ENCODE results near the gene DPP8. TPM values are rescaled to one million over a fixed set of nuclear protein-coding genes. Genes with fewer than 3 reads are reported as not detected.
"Not testable (repeated sequence)": the region's sequence is repeated elsewhere in the genome, so short reads cannot be mapped to it uniquely, and the experiment has no call there.

DPP8 gene
- polyA plus RNA-seq, 1 of the 3 experiments (the other 2 are of a cell fraction) = 14.1 TPM

DNA sequence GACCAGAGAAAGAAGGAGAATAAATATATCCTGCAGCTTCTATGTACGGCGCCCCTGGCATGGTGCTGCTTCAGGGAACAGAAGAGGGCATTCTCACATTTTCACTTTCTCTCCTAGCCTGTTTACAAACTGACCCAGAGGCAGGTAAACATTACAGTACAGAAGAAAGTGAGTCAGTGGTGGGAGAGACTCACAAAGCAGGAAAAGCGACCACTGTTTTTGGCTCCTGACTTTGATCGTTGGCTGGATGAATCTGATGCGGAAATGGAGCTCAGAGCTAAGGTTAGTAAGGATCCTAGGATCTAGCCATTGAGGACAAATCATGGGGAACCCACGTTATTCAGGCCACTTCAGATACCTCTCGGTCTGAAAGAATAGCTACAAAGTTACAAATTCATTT is 39.1 kb upstream of the DPP8 start:
- CTCF ChIA-PET = no interaction called here
- no peaks in the 10 kb centered on the region for H3K9me2 ChIP-seq
- no peaks in the 10 kb centered on the region for H3K27me3 ChIP-seq (ENCODE audit: insufficient read depth)
- no peak overlapping the region for H3K27ac ChIP-seq (ENCODE audit: low read depth in 2 of 2, low read length in 1 of 2)
- peaks cover 44 to 46% of the 10 kb centered on the region in 2 experiments for H3K36me3 ChIP-seq (replicated peaks in 1 of 2; ENCODE audit: control insufficient read depth in 1 of 2, insufficient read depth in 2 of 2, low read length in 1 of 2)
- H3K4me1 ChIP-seq (ENCODE audit: control insufficient read depth in 1 of 2, insufficient read depth in 2 of 2, low read depth in 1 of 2, low read length in 1 of 2) = peaks cover 0 to 12% of the 10 kb centered on the region in 2 experiments; a peak in 1 of 4 replicates
- H3K9me3 ChIP-seq = no peaks in the 10 kb centered on the region
- no peak overlapping the region for H3K4me3 ChIP-seq (ENCODE audit: low read depth in 2 of 2, low read length in 1 of 2)
- POLR2A ChIA-PET = no interaction called here
- 92% methylated on average over 7 of the region's 7 CpGs for WGBS (ENCODE audit: low lambda C conversion rate)
- no peak overlapping the region for H3K9ac ChIP-seq
- H4K20me1 ChIP-seq (ENCODE audit: insufficient read depth) = no peaks in the 10 kb centered on the region
- no peak overlapping the region for H2AFZ ChIP-seq (ENCODE audit: low read depth)
- DNase-seq = no peak
- peaks cover 5% of the 10 kb centered on the region for H3F3A ChIP-seq (replicated peaks; ENCODE audit: insufficient read depth)
- peaks cover 63% of the 10 kb centered on the region for H3K79me2 ChIP-seq (ENCODE audit: insufficient read depth)
- no peak overlapping the region for H3K4me2 ChIP-seq
- TF ChIP-seq TAF1 (IDR thresholded peaks at IDR 0.05; ENCODE audit: borderline replicate concordance, low read depth, low read length) (no peak), ELF1 (IDR thresholded peaks at IDR 0.05) (no peak), MEF2A (IDR thresholded peaks at IDR 0.05; ENCODE audit: borderline replicate concordance, low read depth) (no peak), NFIC (IDR thresholded peaks at IDR 0.05; ENCODE audit: borderline replicate concordance) (no peak), MAX (IDR thresholded peaks at IDR 0.05; ENCODE audit: low read depth) (no peak), TEAD4 (IDR thresholded peaks at IDR 0.05; ENCODE audit: borderline replicate concordance, insufficient read depth) (no peak), JUND (IDR thresholded peaks at IDR 0.05) (no peak), EZH2phosphoT487 (IDR thresholded peaks at IDR 0.05; ENCODE audit: borderline replicate concordance, low read depth) (no peak), YY1 (IDR thresholded peaks at IDR 0.05; ENCODE audit: low read depth) (no peak), IRF3 (IDR thresholded peaks at IDR 0.05; ENCODE audit: low read depth, low read length) (no peak), MXI1 (IDR thresholded peaks at IDR 0.05; ENCODE audit: low read depth, low read length) (no peak), RAD21 (IDR thresholded peaks at IDR 0.05; ENCODE audit: low read length) (no peak), RXRA (IDR thresholded peaks at IDR 0.05; ENCODE audit: borderline replicate concordance, low read depth) (no peak)
- TF ChIP-seq, protein P1, sequence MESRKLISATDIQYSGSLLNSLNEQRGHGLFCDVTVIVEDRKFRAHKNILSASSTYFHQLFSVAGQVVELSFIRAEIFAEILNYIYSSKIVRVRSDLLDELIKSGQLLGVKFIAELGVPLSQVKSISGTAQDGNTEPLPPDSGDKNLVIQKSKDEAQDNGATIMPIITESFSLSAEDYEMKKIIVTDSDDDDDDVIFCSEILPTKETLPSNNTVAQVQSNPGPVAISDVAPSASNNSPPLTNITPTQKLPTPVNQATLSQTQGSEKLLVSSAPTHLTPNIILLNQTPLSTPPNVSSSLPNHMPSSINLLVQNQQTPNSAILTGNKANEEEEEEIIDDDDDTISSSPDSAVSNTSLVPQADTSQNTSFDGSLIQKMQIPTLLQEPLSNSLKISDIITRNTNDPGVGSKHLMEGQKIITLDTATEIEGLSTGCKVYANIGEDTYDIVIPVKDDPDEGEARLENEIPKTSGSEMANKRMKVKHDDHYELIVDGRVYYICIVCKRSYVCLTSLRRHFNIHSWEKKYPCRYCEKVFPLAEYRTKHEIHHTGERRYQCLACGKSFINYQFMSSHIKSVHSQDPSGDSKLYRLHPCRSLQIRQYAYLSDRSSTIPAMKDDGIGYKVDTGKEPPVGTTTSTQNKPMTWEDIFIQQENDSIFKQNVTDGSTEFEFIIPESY (IDR thresholded peaks at IDR 0.05; ENCODE audit: borderline replicate concordance, low read depth) = no peak

- H3K27me3 ChIP-seq (ENCODE audit: insufficient read depth) = no peaks in the 10 kb centered on the region
- WGBS (ENCODE audit: low lambda C conversion rate) = 98% methylated on average over 3 of the region's 3 CpGs
- no peak for DNase-seq
- no peaks in the 10 kb centered on the region for H3K9me2 ChIP-seq
- H3K4me2 ChIP-seq = no peak overlapping the region
- peaks cover 21% of the 10 kb centered on the region for H4K20me1 ChIP-seq (ENCODE audit: insufficient read depth)
- TF ChIP-seq, protein P2, sequence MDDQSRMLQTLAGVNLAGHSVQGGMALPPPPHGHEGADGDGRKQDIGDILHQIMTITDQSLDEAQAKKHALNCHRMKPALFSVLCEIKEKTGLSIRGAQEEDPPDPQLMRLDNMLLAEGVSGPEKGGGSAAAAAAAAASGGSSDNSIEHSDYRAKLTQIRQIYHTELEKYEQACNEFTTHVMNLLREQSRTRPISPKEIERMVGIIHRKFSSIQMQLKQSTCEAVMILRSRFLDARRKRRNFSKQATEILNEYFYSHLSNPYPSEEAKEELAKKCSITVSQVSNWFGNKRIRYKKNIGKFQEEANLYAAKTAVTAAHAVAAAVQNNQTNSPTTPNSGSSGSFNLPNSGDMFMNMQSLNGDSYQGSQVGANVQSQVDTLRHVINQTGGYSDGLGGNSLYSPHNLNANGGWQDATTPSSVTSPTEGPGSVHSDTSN (IDR thresholded peaks at IDR 0.05) = no peak
- TF ChIP-seq RXRA (IDR thresholded peaks at IDR 0.05; ENCODE audit: borderline replicate concordance, low read depth) (no peak), JUND (IDR thresholded peaks at IDR 0.05) (no peak), TCF12 (IDR thresholded peaks at IDR 0.05) (no peak)
- no peak overlapping the region for H3K27ac ChIP-seq (ENCODE audit: low read depth in 2 of 2, low read length in 1 of 2)
- no peak overlapping the region for H3K4me3 ChIP-seq (ENCODE audit: low read depth in 2 of 2, low read length in 1 of 2)
- CTCF ChIA-PET = interaction anchor here (1.0 to 1.2 kb wide), 2 partner anchors 87 to 270 kb away, joined by 3 read pairs; no protein-coding TSS in a partner anchor
- POLR2A ChIA-PET = no interaction called here
- H3K9me3 ChIP-seq = no peaks in the 10 kb centered on the region
- H3K79me2 ChIP-seq (ENCODE audit: insufficient read depth) = peaks cover 79% of the 10 kb centered on the region
- H3F3A ChIP-seq (replicated peaks; ENCODE audit: insufficient read depth) = peaks cover 5% of the 10 kb centered on the region
- H3K4me1 ChIP-seq (ENCODE audit: control insufficient read depth in 1 of 2, insufficient read depth in 2 of 2, low read depth in 1 of 2, low read length in 1 of 2) = peaks cover 0 to 5% of the 10 kb centered on the region in 2 experiments; a peak in 1 of 4 replicates
- H2AFZ ChIP-seq (ENCODE audit: low read depth) = no peak overlapping the region
- H3K9ac ChIP-seq = no peak overlapping the region
- peaks cover 21 to 34% of the 10 kb centered on the region in 2 experiments for H3K36me3 ChIP-seq (replicated peaks in 1 of 2; ENCODE audit: control insufficient read depth in 1 of 2, insufficient read depth in 2 of 2, low read length in 1 of 2)
These were observed 36.2 kb upstream of the DPP8 start for GRCh38 chr15:65553691-65554090.

- H3K4me3 ChIP-seq (ENCODE audit: low read depth in 2 of 2, low read length in 1 of 2); H3K27me3 ChIP-seq (ENCODE audit: insufficient read depth); H3K4me2 ChIP-seq; POLR2A ChIA-PET; H3K4me1 ChIP-seq (ENCODE audit: control insufficient read depth in 1 of 2, insufficient read depth in 2 of 2, low read depth in 1 of 2, low read length in 1 of 2); H2AFZ ChIP-seq (ENCODE audit: low read depth); H3K27ac ChIP-seq (ENCODE audit: low read depth in 2 of 2, low read length in 1 of 2); H3K9ac ChIP-seq; H3F3A ChIP-seq (replicated peaks; ENCODE audit: insufficient read depth); DNase-seq; H3K9me3 ChIP-seq; H3K9me2 ChIP-seq: not testable (repeated sequence)
- WGBS (ENCODE audit: low lambda C conversion rate) = 93% methylated on average over 4 of the region's 6 CpGs
- Histone ChIP-seq H3K36me3 (replicated peaks in 1 of 2; ENCODE audit: control insufficient read depth in 1 of 2, insufficient read depth in 2 of 2, low read length in 1 of 2) (peaks cover 21 to 26% of the 10 kb centered on the region in 2 experiments), H3K79me2 (ENCODE audit: insufficient read depth) (peaks cover 82% of the 10 kb centered on the region), H4K20me1 (ENCODE audit: insufficient read depth) (peaks cover 21% of the 10 kb centered on the region)
- CTCF ChIA-PET = interaction anchor here (1.2 kb wide), 1 partner anchor 271 kb away, joined by 3 read pairs; no protein-coding TSS in a partner anchor
These were observed 35.4 kb upstream of the DPP8 start for GRCh38 chr15:65552851-65553250.
